ENCODE measurements around the gene RFX3.
A peak's percentile ranks its signal among the peaks of the same experiment; 100 is the strongest.
"Not testable (repeated sequence)": the region's sequence is repeated elsewhere in the genome, so short reads cannot be mapped to it uniquely, and the experiment has no call there.

Gene RFX3

DNA sequence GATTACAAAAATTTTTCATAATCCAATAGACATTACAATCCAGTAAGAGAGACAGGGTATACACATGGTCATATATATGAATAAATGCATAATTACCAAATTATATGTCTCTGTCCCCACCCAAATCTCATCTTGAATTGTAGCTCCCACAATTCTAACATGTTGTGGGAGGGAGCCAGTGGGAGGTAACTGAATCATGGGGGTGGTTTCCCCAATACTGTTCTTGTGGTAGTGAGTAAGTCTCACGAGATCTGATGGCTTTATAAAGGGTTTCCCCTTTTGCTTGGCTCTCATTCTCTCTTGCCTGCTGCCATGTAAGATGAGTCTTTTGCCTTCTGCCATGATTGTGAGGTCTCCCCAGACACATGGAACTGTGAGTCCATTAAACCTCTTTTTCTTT is 221.4 kb downstream of the RFX3 start:
- not testable (repeated sequence) for FAIRE-seq

DNA sequence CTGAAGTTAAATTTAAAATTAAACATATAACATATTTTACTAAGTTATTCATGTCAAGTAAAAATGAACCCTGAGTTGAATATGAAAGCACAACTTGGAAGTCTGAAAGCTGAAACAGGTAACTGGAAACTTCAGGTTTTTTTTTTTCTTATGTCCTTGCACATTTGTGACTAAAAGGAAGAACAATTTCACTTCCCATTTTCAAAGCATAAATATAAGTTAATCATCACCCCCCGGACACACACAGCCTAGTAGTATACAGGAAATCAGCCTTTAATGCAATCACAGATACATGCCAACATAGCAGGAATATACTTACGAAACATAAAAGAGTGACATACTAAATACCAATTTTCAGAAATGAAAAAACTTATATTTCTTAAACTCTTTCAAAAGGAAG is 225.9 kb downstream of the RFX3 start:
- peak; percentile 29 for DNase-seq (ENCODE audit: extremely low spot score, insufficient read length, low read depth)
- peak; percentile 92 for FAIRE-seq

More for the DNA sequence above, 221.4 kb downstream of the RFX3 start:
- not testable (repeated sequence) for DNase-seq (ENCODE audit: extremely low spot score, insufficient read length, low read depth)

DNA sequence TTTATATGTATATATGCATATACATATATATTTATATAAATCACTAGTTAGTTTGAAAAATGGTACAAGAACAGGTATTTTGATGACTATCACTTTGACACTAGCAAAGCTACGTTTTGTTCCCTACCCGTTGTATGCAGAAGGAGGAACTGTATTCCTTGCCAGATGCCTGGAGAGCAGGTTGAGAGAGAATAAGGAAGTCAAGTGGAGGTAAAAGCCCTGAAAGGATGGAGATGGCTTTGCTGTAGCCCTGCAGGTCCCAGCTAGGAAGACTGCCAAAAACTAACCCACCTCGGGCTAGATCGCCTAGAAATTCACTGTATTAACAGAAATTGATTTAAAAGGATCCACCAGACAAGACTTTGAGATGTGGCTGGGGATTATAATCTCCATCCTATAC is 229.3 kb downstream of the RFX3 start:
- DNase-seq (ENCODE audit: extremely low spot score, insufficient read length, low read depth), result no peak
- FAIRE-seq, result no peak

DNA sequence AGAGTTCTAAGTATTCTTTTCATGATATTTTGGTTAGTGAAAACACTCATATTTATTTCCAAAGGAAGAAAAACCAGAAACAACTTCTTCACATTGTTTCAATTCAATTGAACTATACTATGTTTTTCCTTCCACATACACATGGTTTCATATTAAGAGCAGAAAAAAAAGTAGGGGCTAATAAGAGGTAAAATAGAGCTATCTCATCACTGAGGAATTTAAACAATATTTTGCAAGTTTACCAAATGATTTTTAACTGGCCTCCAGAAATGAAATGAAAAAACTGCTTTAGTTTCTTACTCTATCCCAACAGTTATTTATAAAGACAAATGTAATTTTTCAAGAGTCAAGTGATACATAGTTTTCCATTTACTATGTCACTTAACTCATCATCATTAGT is 233.5 kb downstream of the RFX3 start:
- no peak for FAIRE-seq

DNA sequence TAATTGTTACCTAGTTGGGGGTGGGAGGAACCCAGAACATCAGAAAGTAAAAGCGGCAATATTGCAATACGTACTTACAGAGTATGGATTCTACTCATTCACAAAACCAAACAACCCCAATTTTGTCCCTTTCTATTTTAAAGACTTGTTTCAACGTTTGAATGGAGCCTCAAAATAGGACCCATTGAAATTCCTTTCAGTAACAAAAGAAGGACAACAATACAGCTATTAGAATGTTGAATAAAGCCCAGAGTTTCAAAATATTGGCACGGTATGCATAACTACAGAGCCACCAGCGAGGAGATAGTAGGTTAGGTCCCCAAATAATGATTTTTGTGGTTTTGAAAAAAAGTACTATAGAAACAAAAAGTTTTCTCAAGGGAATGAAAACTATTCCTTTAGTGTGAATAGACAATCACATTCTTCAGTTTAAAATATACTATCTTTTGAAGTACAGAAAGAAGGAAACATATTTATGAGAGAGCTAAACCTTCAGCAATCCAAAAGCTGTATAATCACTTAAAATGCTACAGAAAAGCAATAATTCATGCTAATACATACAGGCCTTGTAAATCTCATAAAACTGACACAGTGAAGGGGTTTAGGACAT is 235.5 kb downstream of the RFX3 start:
- FAIRE-seq (no peak), DNase-seq (ENCODE audit: extremely low spot score, insufficient read length, low read depth) (no peak)

More for the DNA sequence above, 233.5 kb downstream of the RFX3 start:
- no peak for DNase-seq (ENCODE audit: extremely low spot score, insufficient read length, low read depth)

DNA sequence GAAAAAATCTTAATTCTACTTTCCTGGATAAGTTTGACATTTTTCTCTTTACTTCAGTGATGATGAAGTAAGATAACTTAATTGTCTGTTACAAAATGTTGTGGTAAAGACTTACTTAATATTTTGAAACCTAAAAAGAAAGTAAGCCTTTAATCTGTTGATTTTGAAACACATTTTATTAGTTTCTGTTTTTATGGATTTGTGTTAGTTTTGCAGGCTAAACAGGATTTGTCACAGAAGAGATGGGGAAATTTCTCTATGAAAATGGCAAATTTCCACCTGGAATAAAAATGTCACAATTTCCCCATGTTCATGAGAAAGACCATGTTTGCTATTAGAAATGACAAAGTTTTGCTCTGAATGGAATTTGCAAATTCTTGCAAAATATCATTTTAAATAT is 237.1 kb downstream of the RFX3 start:
- no peak for DNase-seq (ENCODE audit: extremely low spot score, insufficient read length, low read depth)
- no peak for FAIRE-seq

DNA sequence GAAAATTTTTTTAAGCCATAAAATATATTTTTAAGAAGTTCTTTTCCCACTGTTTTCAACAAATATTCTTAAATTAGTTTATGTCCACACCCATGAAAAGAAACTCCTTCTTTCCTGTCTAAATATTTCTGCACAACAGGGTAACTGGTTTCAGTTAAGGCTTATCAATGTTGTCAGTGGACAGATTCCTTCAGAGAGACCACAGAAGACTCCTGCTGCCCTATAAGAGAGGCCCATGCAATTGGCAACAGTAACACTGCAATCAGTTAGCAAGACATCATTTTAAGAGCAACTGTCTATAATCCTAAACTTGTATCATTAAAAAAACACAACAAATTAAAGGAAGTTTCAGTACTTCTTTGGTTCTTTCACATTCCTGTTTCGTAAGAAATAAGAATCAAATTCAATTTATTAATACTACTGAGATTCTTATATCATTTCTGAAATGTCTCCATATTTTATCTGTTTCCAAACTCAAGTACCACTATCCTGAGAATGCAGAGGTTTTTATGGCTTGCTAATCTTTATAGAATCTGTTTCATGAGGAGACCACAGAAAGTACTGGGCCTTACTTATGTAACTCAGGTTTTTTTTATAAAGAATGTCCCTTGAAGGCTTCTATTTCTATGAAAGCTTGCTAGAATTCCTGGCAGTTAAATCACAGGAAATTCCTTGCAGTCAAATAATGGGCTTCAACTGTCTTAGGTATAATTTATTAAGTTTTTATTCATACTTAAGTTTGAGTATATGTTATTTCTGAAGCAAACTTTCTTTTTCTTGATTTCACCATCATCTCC is 240.2 kb downstream of the RFX3 start:
- DNase-seq (ENCODE audit: extremely low spot score, insufficient read length, low read depth) (no peak), FAIRE-seq (no peak)

DNA sequence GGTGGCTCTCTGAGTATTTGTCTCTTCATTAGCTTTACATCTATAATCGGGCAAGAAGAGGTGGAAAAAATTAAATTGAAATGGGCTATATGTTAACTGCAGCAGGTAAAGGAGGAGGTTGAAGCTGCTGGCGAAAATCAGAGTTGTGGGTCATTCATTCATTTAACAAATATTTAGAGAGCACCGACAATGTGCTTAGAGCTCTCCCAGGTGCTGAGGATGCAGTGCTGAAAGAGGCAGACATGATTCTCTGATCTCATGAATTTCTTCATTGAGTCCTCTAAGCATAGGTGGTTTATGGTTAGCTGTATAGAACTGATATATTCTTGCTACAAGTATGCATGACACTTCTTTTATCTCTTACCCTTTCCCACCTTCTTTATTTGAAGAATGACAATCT is 243.4 kb downstream of the RFX3 start:
- DNase-seq (ENCODE audit: extremely low spot score, insufficient read length, low read depth) (no peak), FAIRE-seq (peak; percentile 24)

DNA sequence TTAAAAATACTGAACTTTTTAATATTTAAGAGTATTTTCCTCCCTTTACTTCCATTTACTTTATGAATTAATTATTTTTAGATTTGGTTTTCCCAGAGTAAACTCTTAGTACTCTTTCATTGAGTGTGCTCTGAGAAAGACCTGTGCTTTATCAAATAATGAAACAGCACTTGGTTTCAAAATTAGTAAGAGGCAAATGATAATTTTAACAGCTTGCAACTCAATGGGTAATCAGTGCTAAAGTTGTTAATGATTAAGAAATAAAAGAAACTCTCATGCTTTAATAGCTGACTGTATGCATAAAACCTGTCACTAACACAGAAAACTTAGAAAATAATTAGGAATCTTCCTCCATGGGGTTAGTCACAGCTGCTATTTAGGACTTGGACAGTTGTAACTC is 244.4 kb downstream of the RFX3 start:
- peak; percentile 77 for FAIRE-seq
- peak; percentile 2 for DNase-seq (ENCODE audit: extremely low spot score, insufficient read length, low read depth)

DNA sequence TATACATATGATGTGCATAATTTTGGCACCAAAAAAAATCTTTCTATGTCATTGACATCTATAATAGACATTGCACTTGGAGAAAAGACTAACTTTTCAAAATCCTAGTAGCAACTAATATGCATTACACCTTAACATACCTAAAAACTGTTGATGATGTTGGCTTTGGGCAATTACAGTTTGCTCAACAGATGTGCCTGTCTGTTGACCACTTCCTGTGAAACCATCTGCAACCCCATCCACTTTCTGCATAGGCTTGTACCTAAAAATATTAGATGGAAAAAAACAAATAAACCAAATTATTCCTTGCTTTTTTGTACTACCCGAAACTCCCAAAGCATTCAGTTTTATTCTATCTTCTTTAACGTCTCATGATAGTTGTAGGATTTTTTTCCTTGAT is 248.6 kb downstream of the RFX3 start:
- peak; percentile 70 for FAIRE-seq
- DNase-seq (ENCODE audit: extremely low spot score, insufficient read length, low read depth), result no peak

DNA sequence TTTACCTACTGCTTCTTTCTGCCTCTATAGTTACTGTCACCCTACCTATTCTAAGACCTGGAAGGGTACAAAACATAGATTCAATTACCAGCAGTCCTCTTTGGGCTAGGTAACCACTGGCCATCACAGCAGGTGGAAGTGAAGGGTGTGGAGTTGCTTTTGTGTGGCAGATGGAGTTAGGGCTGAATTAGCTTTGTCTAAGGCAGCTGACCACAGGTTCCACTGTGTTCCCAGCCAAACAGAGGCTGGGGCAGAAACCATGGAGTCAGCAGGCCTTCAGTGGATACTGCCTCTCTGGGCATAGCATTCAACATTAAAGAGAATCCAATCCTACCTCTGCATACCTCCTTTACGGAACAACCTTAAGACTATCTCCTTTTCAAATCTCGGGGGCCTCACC is 254.2 kb downstream of the RFX3 start:
- DNase-seq (ENCODE audit: extremely low spot score, insufficient read length, low read depth), result no peak

DNA sequence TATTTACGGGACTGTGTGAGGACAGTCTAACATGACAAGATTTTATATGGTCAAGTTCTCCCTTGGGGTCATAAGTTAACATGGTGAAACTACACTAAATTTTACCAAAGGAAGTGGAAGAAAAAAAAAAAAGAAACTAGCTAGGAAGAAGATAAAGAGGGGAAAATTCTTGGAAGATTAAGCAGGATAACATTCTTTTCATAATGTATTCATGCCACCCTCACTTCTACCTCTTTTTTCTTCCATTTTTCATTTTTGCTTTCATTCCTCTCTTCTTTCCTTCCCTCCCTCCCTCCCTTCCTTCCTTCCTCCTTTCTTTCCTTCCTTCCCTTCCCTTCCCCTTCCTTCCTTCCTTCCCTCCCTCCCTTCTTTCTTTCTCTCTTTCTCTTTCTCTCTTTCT is 254.6 kb downstream of the RFX3 start:
- FAIRE-seq, result peak; percentile 12

More for the DNA sequence above, 254.2 kb downstream of the RFX3 start:
- no peak for FAIRE-seq

DNA sequence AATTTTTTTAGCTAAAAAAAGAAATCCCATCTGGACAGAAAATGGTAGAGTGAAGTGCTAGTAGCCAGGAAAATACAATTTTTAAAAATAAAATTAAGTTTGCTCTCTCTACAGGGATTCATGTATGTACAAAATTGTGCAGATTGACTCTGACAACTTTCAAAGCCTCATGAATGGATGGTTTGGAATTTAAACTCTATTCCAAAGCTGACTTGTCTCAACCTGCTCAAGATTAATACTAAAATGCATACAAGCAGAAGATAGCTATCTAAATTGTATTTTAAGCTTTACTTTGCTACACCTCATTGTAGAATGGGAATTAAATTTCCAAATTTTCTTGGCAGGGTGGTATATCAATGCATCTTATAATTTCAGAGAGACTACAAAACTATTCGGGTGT is 257.6 kb downstream of the RFX3 start:
- FAIRE-seq, result no peak

More for the DNA sequence above, 254.6 kb downstream of the RFX3 start:
- DNase-seq (ENCODE audit: extremely low spot score, insufficient read length, low read depth), result no peak

DNA sequence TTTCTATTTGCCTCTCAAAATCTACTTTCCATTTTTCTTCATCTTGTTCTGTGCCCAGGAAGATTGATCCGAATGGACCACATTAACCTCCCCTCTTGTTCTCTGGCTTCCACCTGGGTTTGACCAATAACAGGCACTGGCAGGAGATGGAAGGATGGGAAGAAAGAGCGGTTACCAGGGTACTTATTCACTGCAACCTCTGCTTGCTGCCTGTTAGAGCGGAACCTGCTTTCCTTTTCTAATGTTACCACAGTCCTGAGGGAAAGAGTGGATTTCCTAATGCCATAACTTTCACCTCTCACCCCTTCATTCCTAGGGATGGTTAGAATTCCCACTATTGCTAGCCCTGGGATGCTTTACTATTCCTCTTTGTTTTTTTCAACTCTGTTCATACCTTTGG is 262.1 kb downstream of the RFX3 start:
- DNase-seq (ENCODE audit: extremely low spot score, insufficient read length, low read depth), result no peak
- FAIRE-seq, result no peak

More for the DNA sequence above, 257.6 kb downstream of the RFX3 start:
- DNase-seq (ENCODE audit: extremely low spot score, insufficient read length, low read depth), result no peak

DNA sequence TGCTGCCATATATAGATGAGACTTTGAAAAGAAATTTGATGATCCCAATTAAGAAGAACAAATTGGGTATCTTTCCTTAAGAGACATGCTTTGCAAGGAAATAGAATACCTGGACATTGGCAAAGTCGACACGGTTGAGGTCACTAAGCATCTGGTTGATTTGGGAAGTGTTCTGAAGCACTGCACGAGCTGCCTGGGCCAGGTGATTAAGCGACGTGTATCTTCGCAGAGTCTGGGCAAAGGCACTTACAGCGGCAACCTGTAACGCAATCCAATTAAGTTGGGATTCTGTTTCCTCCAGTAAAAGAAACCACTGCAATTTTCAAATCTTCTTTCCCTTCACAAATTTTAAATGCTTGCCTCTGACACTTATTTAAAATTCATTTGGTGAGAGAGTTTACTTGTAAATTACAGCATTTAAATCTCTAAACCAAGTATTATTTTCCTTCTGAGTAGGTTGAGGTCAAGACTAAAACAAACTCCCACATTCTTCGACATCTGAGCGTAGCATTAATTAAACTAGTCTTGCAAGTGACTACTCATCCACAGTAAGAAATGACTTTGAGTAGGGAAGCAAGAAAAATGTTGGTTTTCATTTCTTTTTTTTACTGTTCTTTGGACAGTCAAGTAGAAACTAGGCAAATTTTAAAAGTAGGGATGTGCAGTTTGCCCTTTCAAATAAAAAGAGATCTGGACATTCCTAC is 262.8 kb downstream of the RFX3 start:
- FAIRE-seq (no peak), DNase-seq (ENCODE audit: extremely low spot score, insufficient read length, low read depth) (no peak)

DNA sequence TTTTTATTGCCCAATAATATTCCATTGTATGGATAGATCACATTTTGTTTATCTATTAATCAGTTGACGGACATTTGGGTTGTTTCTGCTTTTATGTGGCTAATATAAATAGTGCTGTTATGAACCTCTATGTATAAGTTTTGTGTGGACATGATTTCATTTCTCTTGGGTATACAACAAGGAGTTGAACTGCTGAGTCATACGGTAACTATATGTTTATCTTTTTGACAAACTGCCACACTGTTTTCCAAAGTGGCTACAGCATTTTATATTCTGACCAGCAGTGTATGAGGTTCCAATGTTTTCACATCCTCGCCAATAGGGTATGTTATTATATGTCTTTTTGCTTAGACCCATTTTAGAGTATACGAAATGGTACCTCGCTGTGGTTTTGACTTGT is 264.3 kb downstream of the RFX3 start:
- peak; percentile 9 for FAIRE-seq
- DNase-seq (ENCODE audit: extremely low spot score, insufficient read length, low read depth), result no peak

DNA sequence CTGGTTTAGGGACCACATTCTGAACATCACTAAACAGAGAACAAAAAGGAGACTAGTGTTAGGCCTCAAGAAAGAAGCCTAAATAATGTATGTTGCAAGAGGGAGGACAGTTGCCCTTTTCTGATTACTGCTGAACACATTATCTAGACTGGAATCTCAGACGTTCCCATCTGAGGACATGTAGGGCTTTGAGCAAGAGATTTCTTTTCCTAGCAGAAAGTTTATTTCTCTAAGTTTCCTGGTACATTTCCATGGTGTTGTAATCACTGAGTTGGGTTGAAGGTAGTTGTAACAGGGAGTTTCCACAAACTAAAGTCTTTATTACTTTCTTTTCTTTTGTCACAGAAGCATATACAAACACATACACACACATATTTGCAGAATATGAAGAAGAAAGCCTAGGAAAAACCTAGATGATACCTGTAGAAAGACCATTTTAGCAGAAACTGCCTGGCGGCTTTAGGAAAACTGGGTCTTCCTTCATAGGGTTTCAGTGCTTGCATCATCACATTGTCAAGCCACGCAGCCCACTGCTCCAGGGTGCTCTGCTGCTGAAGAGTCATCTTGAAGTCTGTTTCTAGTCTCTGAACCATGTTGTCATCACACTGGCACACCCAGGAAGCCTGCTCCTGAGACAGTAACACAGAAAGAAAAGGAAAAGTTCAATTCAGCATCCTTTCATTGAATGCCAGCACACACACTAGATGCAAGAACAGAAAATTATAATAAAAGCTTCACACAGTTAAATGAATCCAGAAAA is 269.1 kb downstream of the RFX3 start:
- no peak for FAIRE-seq
- DNase-seq (ENCODE audit: extremely low spot score, insufficient read length, low read depth), result no peak

DNA sequence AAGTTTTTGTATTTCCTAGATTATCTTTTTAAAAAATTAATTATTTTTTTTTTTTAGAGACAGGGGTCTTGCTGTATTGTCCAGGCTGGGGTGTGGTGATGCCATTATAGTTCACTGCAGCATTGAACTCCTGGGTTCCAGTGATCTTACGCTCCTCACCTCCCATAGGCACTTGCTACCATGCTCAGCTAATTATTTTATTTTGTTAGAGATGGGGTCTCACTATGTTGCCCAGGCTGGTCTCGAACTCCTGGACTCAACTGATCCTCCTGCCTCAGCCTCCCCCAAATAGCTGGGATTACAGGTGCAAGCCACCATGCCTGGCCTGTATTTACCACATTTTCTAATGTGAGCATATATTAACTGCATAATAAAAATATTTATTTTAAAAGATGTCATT is 274.5 kb downstream of the RFX3 start:
- DNase-seq (ENCODE audit: extremely low spot score, insufficient read length, low read depth) (no peak), FAIRE-seq (no peak)

DNA sequence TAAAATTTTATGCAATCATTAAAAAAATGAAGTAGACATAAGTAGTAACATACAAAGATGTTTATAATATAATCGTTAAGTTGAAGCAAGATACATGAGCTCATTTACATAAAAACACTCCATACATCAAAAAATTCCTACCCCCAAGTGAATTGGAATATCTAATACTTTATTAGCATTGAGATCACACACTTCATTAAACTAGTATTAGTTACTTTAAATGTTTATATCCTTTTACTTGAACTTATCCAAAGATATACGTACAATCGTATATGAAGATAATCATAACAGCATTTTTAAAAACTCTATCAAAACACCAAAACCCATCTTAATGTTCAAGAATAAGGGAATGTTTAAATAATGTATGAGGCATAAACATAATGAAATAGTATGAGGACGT is 275.1 kb downstream of the RFX3 start:
- DNase-seq (ENCODE audit: extremely low spot score, insufficient read length, low read depth) (no peak), FAIRE-seq (no peak)

DNA sequence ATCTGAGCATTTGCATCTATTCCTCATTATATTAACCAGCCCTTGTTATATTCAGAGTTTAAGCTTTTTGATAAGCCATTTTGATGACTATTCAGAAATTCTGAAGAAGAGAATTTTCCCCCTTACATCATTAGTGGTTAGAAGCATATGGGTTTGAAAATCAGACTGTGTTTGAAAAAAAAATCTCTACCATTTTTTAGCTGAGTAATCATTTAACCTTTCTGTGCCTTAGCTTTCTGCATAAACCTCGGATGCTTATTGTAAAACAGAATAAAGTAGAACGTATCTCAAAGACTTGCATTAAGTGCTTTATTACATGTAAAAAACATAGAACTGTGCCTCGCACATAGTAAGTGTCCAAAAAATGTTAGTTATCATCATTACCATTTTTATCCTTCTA is 278.6 kb downstream of the RFX3 start:
- FAIRE-seq, result no peak
- no peak for DNase-seq (ENCODE audit: extremely low spot score, insufficient read length, low read depth)
